OCI-LY7 (cell line): Measurements from ENCODE around the gene MGMT.

Experiments
- EZH2phosphoT487 ChIP-seq: fragments of 200-600 bp; sonication (generic); IDR thresholded peaks from 2 replicates; pipeline ENCODE4 v1.6.1; 2018; ENCODE audit warnings: low read depth, borderline replicate concordance, mild to moderate bottlenecking, mixed run types, antibody characterized with exemption, low read length, moderate library complexity, mixed read lengths
- TF ChIP-seq, protein P1 (sequence below): fragments of 200-600 bp; sonication (generic); conservative IDR thresholded peaks from 2 replicates; pipeline ENCODE4 v1.5.1; 2014; ENCODE audit warnings: mild to moderate bottlenecking, antibody characterized with exemption, low read length, moderate library complexity, mixed read lengths

DNA sequence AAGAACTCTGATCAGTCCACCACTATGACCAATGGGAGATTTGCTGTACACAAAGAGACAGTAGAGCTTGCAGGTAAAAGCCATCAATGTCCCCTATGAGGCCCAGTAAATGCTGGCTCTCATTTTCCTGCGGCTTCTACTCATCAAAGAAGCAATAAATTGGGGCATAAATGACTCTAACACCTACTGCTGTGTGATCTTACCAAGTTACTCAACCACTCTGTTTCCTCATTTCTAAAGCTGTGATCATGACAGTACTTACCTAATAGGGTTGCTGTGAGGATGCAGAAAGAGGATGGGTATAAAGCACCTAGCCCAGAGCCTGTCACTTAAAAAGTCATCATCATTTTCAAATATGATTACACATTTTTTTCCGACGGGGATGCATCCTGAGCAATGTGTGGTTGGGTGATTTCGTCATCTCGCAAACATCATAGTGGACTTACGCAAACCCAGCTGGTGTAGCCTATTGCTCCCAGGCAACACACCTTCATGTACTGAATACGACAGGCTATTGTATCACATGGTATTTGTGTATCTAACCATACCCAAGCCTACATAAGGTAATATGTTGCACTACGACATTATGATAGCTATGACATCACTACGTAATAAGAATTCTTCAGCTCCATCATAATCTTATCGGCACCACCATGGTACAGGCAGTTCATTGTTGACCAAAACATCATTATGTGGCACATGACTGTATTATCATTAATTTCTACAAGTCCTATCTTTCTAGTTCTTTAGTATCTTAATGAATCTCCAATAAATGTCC, 7.1 kb upstream of the MGMT start:
- TF ChIP-seq, protein P1, sequence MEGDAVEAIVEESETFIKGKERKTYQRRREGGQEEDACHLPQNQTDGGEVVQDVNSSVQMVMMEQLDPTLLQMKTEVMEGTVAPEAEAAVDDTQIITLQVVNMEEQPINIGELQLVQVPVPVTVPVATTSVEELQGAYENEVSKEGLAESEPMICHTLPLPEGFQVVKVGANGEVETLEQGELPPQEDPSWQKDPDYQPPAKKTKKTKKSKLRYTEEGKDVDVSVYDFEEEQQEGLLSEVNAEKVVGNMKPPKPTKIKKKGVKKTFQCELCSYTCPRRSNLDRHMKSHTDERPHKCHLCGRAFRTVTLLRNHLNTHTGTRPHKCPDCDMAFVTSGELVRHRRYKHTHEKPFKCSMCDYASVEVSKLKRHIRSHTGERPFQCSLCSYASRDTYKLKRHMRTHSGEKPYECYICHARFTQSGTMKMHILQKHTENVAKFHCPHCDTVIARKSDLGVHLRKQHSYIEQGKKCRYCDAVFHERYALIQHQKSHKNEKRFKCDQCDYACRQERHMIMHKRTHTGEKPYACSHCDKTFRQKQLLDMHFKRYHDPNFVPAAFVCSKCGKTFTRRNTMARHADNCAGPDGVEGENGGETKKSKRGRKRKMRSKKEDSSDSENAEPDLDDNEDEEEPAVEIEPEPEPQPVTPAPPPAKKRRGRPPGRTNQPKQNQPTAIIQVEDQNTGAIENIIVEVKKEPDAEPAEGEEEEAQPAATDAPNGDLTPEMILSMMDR, result no peak
- TF ChIP-seq EZH2phosphoT487, result no peak
